GM10847 (cell line): ENCODE results near the gene KCNMA1.

ENCODE experiments used
- POLR2A ChIP-seq: IDR thresholded peaks from 2 replicates; pipeline ENCODE4 v1.6.1; 2011; ENCODE audit not compliant: insufficient read length; ENCODE audit errors: extremely low read depth

KCNMA1 gene

DNA sequence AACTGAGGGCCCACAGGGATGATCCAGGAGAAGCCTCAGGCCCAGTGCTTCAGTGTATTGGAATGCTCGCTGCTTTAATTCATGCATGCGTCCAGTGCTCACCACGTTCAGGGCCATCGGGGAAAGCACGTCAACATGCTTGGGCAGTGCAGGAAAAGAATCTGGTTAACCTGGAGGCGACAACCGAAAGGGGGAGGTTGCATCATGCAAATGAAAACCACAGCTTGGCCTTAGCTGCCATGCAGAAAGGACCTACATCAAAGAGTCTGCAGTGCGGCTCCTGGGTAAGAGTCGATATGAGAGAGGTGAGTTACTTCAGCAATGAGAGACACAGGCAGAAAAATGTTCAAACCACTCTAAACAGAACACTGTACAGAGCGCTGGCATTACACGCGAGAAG lies 440.1 kb downstream of the KCNMA1 start:
- TF ChIP-seq POLR2A, result no peak

- TF ChIP-seq POLR2A, result no peak
Observed at GRCh38 chr10:77196614-77197013, 441.0 kb downstream of the KCNMA1 start.

DNA sequence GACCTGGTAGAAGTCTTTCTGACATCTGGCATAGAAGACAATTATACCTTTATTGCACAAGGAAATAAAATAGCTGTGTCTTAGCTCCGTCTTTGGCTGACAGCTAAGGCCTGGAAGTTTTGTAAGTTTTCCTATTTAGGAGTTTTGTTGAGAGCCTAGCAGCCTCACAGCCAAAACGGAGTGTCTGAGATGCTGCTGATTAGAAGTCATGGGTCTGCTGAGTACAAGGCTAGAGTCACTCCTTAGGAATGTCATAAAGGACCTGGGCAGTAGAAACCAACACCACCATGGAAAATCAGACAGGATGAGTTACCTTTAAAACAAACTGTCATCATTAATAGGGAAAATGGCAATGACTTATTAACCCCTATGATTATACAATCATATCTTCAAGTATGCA lies 442.5 kb downstream of the KCNMA1 start:
- TF ChIP-seq POLR2A, result no peak

DNA sequence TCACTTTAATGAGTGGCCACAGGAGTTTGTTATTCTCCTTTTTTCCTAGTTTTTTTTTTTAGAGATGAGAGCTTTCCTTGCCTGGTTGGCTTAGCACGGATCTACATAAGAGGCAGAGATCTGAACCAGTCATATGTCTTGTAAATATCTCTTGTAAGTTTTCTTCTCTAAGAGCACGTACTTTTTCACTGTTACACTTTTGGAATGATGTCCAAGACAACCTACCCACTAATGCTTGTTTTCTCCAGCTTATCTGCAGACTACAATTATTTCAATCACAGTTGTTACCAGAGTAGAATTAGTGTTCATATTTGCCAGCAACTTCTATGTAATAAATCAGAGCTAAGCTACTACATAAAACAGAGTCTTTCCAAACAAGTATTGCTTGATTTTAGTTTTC lies 444.6 kb downstream of the KCNMA1 start:
- no peak for TF ChIP-seq POLR2A

GRCh38 chr10:77192402-77192801 lies 445.2 kb downstream of the KCNMA1 start:
- TF ChIP-seq POLR2A, result no peak

GRCh38 chr10:77191324-77192049 lies 446.1 kb downstream of the KCNMA1 start:
- no peak for TF ChIP-seq POLR2A

DNA sequence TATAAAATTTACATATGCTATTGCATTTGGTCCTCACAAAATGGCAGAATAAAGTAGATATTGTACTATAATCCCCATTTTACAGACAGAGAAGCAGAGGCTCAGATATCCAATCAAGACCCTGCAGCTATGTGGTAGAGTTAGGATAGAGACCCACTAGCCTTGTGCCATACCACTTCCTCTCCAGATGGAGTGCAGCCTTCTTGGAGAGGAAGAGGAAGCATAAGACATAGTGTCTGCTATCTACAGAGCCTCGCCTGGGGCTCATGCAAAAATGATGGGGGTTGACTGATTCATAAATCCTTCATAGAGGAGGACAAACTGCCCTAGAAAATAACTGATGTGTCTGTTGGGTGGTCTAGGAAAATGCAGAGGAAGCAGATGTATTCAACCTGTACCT lies 447.3 kb downstream of the KCNMA1 start:
- no peak for TF ChIP-seq POLR2A

GRCh38 chr10:77189520-77189919 lies 448.1 kb downstream of the KCNMA1 start:
- TF ChIP-seq POLR2A, result no peak

DNA sequence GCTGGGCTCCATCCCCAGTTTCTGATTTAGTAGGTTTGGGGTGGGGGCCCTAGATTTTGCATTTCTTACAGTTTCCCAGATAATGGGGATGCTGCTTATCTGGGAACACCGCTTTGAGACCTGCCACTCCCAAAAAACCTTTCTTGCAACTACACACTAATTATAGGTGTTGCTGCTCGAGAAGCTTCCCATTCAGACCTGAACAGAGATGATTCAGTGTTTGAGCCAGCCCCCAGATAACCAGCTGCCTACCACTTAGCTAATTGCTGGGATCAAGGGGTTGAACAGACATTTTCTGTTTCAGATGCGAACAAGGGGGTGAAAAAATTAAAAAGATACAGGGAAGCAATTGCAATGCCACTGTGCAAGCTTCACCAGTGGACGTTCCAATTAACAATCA lies 448.5 kb downstream of the KCNMA1 start:
- no peak for TF ChIP-seq POLR2A

DNA sequence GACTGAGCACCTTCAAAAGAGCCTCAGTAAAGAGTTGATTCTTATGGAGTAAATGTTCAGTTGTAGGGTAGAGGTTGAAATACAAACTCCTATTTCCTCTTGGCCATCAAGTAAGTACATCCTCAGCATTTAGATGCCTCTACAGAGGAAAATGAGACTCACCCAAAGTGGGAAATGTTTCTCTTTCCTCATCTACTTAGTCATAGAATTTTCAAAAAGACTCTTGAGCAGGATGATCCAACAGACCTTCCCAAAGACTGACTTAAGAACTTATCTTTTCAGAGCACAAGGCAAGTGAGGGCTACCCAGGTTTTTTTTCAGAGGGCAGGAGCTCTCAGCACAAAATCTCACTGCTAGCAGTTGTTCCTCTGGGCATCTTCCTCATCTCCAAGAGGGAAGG lies 449.1 kb downstream of the KCNMA1 start:
- TF ChIP-seq POLR2A, result no peak

DNA sequence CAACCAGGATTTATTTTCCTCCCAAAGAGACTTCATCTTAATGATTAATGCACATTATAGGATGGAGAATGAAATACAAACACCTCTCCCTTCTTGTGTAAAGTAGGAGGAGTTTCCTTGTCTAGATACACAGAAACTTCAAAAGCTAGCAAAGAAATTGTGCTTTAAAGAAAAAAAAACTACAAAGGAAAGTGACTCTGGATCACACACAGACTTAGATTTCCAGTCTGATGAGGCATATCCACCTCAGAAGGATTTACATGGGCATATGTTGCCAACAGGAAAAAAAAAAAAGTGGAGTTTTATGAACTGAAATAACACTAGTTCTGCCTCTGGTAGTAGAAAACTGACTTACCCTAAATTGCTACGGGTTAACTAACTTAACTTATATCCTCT lies 449.6 kb downstream of the KCNMA1 start:
- TF ChIP-seq POLR2A, result no peak

DNA sequence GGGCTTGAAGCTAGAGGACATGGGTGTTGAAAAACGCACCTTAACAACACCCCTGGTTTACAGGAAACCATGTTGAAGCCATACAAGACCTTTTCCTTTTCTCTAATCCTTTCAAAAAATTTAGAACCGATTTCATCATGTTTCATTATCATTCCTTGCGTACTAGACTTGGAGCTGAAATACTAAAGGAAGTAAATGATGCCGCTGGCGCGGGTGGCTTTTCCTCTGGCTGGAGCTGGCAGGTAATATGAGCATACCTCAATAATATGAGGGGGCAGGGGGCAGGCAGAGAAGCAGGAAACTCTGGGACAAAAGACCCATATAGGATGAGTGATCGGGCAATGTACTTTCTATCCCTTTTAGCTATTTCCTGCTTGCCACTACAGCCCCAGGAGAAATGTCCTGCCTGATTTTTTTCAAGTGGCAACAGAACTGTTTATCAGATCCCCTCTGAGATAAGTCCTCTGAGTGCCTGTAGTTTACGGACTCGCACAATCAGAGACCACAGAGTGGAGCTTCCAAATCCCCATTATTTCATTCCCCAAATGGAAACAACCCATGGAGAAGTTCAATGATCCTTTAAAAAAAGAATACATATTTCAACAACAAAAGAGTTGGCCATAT lies 450.1 kb downstream of the KCNMA1 start:
- no peak for TF ChIP-seq POLR2A

DNA sequence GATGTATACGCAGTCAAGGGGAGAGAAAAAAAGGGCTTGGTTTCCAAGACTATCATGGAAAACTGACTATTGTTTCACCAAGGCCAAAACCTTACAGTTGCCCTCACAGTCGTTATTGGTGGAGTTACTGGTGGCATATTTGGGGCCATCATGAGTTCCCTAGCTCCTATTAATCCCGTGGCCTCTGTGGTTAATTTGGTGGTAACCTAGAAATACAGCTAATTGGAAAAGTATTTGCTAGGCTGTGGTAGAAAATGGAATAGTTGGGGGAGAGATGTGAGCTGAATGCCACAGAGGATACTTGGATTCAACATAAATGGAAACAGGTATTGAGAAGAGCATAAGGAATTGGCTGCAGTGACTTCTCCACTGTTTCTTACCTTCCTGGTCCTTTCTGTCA lies 450.7 kb downstream of the KCNMA1 start:
- no peak for TF ChIP-seq POLR2A

- TF ChIP-seq POLR2A, result no peak
Observed at GRCh38 chr10:77185696-77186095, 451.9 kb downstream of the KCNMA1 start.

DNA sequence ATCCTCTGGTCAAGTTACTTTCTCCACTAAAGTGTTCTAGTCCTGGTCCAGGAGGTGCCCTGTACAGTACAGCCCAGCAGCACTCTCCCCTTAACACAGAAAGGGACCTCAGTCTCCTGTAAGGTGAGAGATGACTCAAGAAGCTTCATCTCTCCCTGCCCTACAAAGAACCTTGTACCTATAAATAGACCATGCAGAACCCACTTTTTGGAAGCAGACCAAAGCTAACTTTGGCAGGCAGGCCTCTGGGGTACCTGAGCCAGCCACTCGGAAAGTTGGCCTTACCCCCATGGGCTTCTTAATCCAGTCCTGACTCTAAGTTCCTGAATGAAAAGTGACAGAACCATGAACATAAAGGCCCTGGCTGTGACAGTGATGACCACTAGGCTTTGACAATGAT lies 454.8 kb downstream of the KCNMA1 start:
- no peak for TF ChIP-seq POLR2A

DNA sequence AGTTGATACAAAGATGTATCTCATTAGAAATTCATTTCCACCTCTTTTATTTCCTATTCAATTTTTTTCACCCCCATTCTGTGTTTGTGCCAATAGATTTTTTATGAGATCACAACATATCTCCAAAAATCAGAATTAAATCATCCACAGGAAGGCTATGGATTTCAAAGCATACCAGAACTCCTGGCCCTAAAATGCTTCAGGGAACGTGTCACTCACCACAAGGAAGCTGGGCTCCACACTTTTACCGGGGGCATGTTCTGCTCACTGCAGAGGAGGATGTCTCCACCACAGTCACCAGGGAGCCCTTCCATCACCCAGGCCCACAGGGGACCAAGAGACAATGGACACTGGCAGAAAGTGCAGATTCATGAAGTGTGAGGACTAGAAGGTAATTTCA lies 456.8 kb downstream of the KCNMA1 start:
- no peak for TF ChIP-seq POLR2A

DNA sequence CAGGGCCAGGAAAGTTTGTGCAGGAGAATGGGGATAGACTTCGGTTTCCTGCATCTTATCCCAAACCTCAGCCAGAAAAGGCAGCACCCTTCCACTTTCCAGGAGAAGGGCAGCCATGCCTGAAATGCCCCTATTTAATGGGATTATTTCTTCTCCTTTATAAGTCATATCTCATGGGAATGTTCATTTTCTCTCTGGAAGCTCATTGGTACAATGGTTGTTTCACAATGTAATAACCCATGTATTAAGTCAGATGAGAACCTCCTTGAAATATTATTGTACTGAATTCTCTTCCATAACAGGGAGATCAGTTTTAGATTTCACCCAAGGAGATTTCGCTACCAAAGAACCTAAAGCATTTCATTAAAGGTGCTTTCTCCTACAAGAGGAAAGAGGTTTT lies 457.5 kb downstream of the KCNMA1 start:
- no peak for TF ChIP-seq POLR2A

GRCh38 chr10:77179015-77179695 lies 458.5 kb downstream of the KCNMA1 start:
- no peak for TF ChIP-seq POLR2A
